Effector memory CD4-positive, alpha-beta T cell (primary cell): Measurements from ENCODE around the gene STAG1.
"Not testable (repeated sequence)": the region's sequence is repeated elsewhere in the genome, so short reads cannot be mapped to it uniquely, and the experiment has no call there.

ENCODE experiments used
- DNase-seq, 3 donors: peaks; one replicate each; pipeline ENCODE4 v3.0.0-alpha.2; 2020
- H3K27ac ChIP-seq: 2 replicates; pipeline ENCODE4 v1.7.0; 2013; ENCODE audit warnings: mild to moderate bottlenecking, low read length, moderate library complexity; ENCODE audit not compliant: insufficient read depth, poor library complexity, severe bottlenecking
- H3K27me3 ChIP-seq: replicated peaks from 2 replicates; pipeline ENCODE4 v1.7.0; 2013; ENCODE audit warnings: mild to moderate bottlenecking, low read length; ENCODE audit not compliant: insufficient read depth, control insufficient read depth, poor library complexity, severe bottlenecking
- H3K36me3 ChIP-seq: 2 replicates; pipeline ENCODE4 v1.7.0; 2013; ENCODE audit warnings: mild to moderate bottlenecking, low read length, moderate library complexity; ENCODE audit not compliant: control insufficient read depth, insufficient read depth
- H3K4me1 ChIP-seq: 2 replicates; pipeline ENCODE4 v1.7.0; 2013; ENCODE audit warnings: low read length, mild to moderate bottlenecking; ENCODE audit not compliant: control insufficient read depth, insufficient read depth, poor library complexity, severe bottlenecking
- H3K4me3 ChIP-seq: 2 replicates; pipeline ENCODE4 v1.7.0; 2013; ENCODE audit warnings: low read length, low read depth, mild to moderate bottlenecking; ENCODE audit not compliant: insufficient read depth, poor library complexity, severe bottlenecking
- H3K9me3 ChIP-seq: 2 replicates; pipeline ENCODE4 v1.7.0; 2013; ENCODE audit warnings: mild to moderate bottlenecking, low read length, moderate library complexity; ENCODE audit not compliant: control insufficient read depth

The STAG1 gene

DNA sequence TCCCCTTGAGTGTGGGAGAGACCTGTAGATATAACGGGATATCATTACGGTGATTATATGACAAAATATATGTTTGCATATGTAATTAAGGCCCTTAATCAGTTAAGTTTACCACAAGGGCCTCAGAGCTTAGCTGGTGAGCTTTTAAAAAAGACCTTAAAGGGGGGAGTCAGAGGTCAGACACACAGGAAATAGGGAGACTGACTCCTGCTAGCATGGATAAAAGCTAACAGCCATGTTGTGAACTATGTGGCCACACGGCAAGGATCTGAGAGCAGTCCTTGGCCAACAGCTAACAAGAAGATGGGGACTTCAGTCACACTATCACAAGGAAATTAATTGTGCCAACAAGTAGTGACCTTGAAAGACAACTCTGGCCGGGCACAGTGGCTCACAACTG is 3.1 kb downstream of the STAG1 start:
- no peaks in the 10 kb centered on the region for H3K36me3 ChIP-seq
- no peaks in the 10 kb centered on the region for H3K27me3 ChIP-seq
- DNase-seq, result no peak
- no peak overlapping the region for H3K4me3 ChIP-seq
- H3K4me1 ChIP-seq, result peaks cover 7% of the 10 kb centered on the region
- H3K9me3 ChIP-seq, result no peaks in the 10 kb centered on the region
- H3K27ac ChIP-seq, result no peak overlapping the region

GRCh38 chr3:136745916-136746315 is 6.3 kb downstream of the STAG1 start:
- H3K27me3 ChIP-seq, result no peaks in the 10 kb centered on the region
- H3K36me3 ChIP-seq, result no peaks in the 10 kb centered on the region
- H3K4me3 ChIP-seq, result no peak overlapping the region
- no peaks in the 10 kb centered on the region for H3K9me3 ChIP-seq
- DNase-seq, result no peak
- H3K4me1 ChIP-seq, result no peaks in the 10 kb centered on the region
- H3K27ac ChIP-seq, result no peak overlapping the region

DNA sequence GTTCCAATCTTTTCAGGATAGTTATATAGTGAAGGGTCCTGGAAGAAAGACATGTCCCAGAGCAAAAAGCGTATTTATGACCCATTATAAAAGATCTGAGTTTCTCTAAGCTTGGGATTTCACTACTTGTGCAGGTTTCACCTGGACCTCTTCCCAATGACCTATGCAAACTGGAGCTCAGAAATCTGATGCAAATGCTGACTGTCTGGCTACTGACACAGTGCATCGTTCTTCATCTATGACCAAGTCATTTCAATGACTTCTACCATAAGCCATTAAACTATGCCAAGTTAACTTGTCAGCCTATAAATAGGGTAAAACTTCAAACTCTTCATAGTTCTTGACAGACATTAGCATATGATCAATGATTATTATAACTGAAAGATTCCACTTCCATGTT is 11.1 kb downstream of the STAG1 start:
- no peaks in the 10 kb centered on the region for H3K9me3 ChIP-seq
- no peak for DNase-seq
- no peaks in the 10 kb centered on the region for H3K36me3 ChIP-seq
- no peaks in the 10 kb centered on the region for H3K27me3 ChIP-seq
- H3K4me1 ChIP-seq, result no peaks in the 10 kb centered on the region
- no peak overlapping the region for H3K27ac ChIP-seq
- no peak overlapping the region for H3K4me3 ChIP-seq

GRCh38 chr3:136740351-136740958 is 11.7 kb downstream of the STAG1 start:
- Histone ChIP-seq H3K9me3 (no peaks in the 10 kb centered on the region), H3K36me3 (no peaks in the 10 kb centered on the region), H3K27me3 (no peaks in the 10 kb centered on the region), H3K4me1 (no peaks in the 10 kb centered on the region), H3K27ac (no peak overlapping the region), H3K4me3 (no peak overlapping the region)
- no peak for DNase-seq

- not testable (repeated sequence) for H3K27ac ChIP-seq, H3K9me3 ChIP-seq, H3K4me3 ChIP-seq, H3K27me3 ChIP-seq, H3K36me3 ChIP-seq, DNase-seq
- H3K4me1 ChIP-seq, result peaks cover 12% of the 10 kb centered on the region
These were observed 15.2 kb downstream of the STAG1 start for GRCh38 chr3:136736950-136737349.

DNA sequence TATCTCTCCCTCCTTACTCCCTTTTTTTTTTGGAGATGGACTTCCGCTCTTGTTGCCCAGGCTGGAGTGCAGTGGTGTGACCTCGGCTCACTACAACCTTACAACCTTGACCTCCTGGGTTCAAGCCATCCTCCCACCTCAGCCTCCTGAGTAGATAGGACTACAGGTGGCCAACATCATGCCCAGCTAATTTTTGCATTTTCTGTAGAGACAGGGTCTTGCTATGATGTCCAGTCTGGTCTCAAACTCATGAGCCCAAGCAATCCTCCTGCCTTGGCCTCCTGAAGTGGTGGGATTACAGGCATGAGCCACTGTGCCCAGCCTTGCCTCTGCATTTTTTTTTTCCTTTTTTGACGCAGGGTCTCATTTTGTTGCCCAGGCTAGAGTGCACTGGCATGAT is 17.1 kb downstream of the STAG1 start:
- DNase-seq, result no peak
- Histone ChIP-seq H3K4me1 (peaks cover 19% of the 10 kb centered on the region), H3K9me3 (no peaks in the 10 kb centered on the region), H3K27me3 (no peaks in the 10 kb centered on the region), H3K27ac (no peak overlapping the region), H3K36me3 (no peaks in the 10 kb centered on the region), H3K4me3 (no peak overlapping the region)

DNA sequence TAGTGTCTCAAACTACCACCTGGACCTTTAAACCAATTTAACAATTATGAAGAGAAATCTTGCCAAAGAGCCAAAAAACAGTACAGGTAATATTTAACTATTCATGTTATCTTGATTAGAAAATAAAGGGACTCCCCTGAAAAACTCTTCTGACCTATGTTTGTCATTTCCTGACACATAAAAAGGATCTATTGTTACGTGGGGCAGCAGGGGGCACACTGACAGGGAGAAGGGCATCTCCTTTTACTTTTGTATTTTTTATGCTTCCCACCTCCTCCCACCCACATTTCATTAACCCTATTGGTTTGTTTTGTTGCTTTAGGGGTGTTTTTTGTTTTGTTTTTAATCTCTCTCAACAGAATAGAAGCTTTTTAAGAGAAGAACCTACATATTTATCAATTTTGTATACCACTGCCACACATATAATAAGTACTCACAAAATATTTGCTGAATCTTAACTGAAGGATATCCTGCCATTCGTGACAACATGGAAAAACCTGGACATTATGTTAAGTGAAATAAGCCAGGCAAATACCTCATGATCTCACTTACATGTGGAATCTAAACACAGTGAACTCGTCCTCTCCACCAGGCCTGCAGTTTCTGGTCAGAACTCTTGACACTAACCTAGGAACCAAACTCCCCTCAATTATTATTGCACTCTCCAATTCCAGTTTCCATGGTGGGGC is 17.7 kb downstream of the STAG1 start:
- Histone ChIP-seq H3K4me3 (no peak overlapping the region), H3K4me1 (peaks cover 19% of the 10 kb centered on the region), H3K36me3 (no peaks in the 10 kb centered on the region), H3K27ac (no peak overlapping the region), H3K9me3 (no peaks in the 10 kb centered on the region), H3K27me3 (no peaks in the 10 kb centered on the region)
- DNase-seq, result no peak

DNA sequence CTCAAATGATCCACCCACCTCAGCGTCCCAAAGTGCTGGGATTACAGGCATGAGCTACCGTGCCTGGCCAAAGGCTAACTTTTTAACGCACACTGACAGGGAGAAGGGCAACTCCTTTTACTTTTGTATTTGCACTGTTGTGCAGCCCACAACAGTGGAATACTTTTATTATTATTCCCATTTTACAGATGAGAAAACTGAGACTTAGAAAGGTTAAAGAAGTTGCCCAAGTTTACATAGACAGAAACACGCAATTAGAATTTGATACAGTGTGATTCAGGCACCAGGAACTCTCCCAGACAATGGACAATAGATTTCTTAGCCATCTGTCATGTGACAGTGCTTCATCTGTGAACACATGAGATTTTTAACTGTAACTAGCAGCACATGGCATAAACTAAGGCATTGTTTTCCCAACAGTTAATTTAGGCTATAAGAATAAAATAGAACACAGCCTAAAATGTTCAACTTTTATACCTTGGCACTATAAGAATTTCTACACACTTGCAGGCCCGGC is 18.8 kb downstream of the STAG1 start:
- Histone ChIP-seq H3K4me3 (no peak overlapping the region), H3K36me3 (no peaks in the 10 kb centered on the region), H3K4me1 (peaks cover 22% of the 10 kb centered on the region), H3K27me3 (no peaks in the 10 kb centered on the region), H3K9me3 (no peaks in the 10 kb centered on the region), H3K27ac (no peak overlapping the region)
- no peak for DNase-seq

- H3K27me3 ChIP-seq, result no peaks in the 10 kb centered on the region
- H3K9me3 ChIP-seq, result no peaks in the 10 kb centered on the region
- H3K36me3 ChIP-seq, result no peaks in the 10 kb centered on the region
- H3K4me3 ChIP-seq, result no peak overlapping the region
- H3K4me1 ChIP-seq, result peaks cover 28% of the 10 kb centered on the region
- no peak overlapping the region for H3K27ac ChIP-seq
- no peak for DNase-seq
These were observed 20.8 kb downstream of the STAG1 start for GRCh38 chr3:136731274-136731884.

GRCh38 chr3:136730595-136731273 is 21.4 kb downstream of the STAG1 start:
- DNase-seq, result no peak
- no peak overlapping the region for H3K27ac ChIP-seq
- no peaks in the 10 kb centered on the region for H3K36me3 ChIP-seq
- H3K4me3 ChIP-seq, result no peak overlapping the region
- no peaks in the 10 kb centered on the region for H3K27me3 ChIP-seq
- H3K4me1 ChIP-seq, result peaks cover 30% of the 10 kb centered on the region
- H3K9me3 ChIP-seq, result no peaks in the 10 kb centered on the region
